Activated CD8-positive, alpha-beta memory T cell treated with anti-CD3 and anti-CD28 coated beads, Interleukin-2, amount 10 ng/mL, durations not matched to agents 7 days and 5 days (primary cell): ENCODE results near the gene CORIN. TPM values are rescaled to one million over a fixed set of nuclear protein-coding genes. Genes with fewer than 3 reads are reported as not detected.
"Not testable (repeated sequence)": the region's sequence is repeated elsewhere in the genome, so short reads cannot be mapped to it uniquely, and the experiment has no call there.

Experiments used
- ATAC-seq: fragments of 150-1000 bp; cut with Tn5 transposase; one replicate; pipeline ENCODE4 v1.10.0; 2021; ENCODE audit warnings: moderate library complexity
- CTCF ChIA-PET: fragments of 350-600 bp; sonication (Branson Sonifier 250); formaldehyde crosslinking; loops from one replicate; lab custom pipeline; 2021; ENCODE audit warnings: antibody characterized with exemption; lab: Charles Lee
- DNase-seq: peaks from one replicate; pipeline ENCODE4 v3.0.0-alpha.2; 2020
- H3K27ac Mint-ChIP-seq: one replicate; pipeline ENCODE4 v1.8.0; 2021; ENCODE audit warnings: mild to moderate bottlenecking, mixed read lengths
- H3K27me3 Mint-ChIP-seq: one replicate; pipeline ENCODE4 v1.8.0; 2021; ENCODE audit warnings: mixed read lengths
- H3K36me3 Mint-ChIP-seq: one replicate; pipeline ENCODE4 v1.8.0; 2021; ENCODE audit warnings: mild to moderate bottlenecking, mixed read lengths
- H3K4me1 Mint-ChIP-seq: one replicate; pipeline ENCODE4 v1.8.0; 2021; ENCODE audit warnings: mixed read lengths
- H3K4me3 Mint-ChIP-seq: one replicate; pipeline ENCODE4 v1.8.0; 2021; ENCODE audit warnings: mild to moderate bottlenecking, moderate library complexity, mixed read lengths
- H3K9me3 Mint-ChIP-seq: one replicate; pipeline ENCODE4 v1.8.0; 2022; ENCODE audit warnings: low read depth, mixed read lengths
- total RNA-seq, 2 experiments: library from RNA; stranded (reverse); gene quantifications; one replicate each; pipeline ENCODE4 v1.2.3, GENCODE V29; 2021

Gene CORIN
- total RNA-seq, 2 experiments from 2014 or later, result not detected

- Mint-ChIP-seq H3K4me3 (no peak overlapping the region), H3K9me3 (no peaks in the 10 kb centered on the region), H3K27ac (no peak overlapping the region), H3K27me3 (peaks cover 41% of the 10 kb centered on the region), H3K4me1 (no peaks in the 10 kb centered on the region), H3K36me3 (no peaks in the 10 kb centered on the region)
- CTCF ChIA-PET, result no interaction called here
- DNase-seq, result no peak
- ATAC-seq, result no peak
Measured at GRCh38 chr4:47721485-47721884, 116.4 kb downstream of the CORIN start.

DNA sequence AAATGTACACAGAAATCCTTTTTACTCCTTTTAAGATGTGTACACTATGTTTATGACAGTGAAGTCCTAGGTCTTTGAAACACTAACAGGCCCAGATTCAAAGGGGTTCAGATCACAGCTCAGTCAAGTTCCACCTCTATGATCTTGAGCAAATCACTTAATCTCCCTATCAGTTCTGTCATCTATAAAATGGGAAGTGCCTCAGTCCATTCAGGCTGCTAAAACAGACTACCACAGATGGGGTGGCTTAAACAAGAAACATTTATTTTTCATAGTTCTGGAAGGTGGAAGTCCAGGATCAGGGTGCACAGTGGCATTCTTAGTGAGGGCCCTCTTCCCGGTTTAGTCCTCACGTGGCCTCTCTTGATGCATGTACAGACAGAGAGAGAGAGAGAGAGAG, 117.1 kb downstream of the CORIN start:
- CTCF ChIA-PET, result no interaction called here
- no peak overlapping the region for H3K27ac Mint-ChIP-seq
- no peaks in the 10 kb centered on the region for H3K9me3 Mint-ChIP-seq
- no peaks in the 10 kb centered on the region for H3K36me3 Mint-ChIP-seq
- peaks cover 39% of the 10 kb centered on the region for H3K27me3 Mint-ChIP-seq
- DNase-seq, result no peak
- no peak overlapping the region for H3K4me3 Mint-ChIP-seq
- no peak for ATAC-seq
- H3K4me1 Mint-ChIP-seq, result no peaks in the 10 kb centered on the region

GRCh38 chr4:47719576-47719975, 118.3 kb downstream of the CORIN start:
- ATAC-seq (no peak), DNase-seq (no peak)
- no peak overlapping the region for H3K4me3 Mint-ChIP-seq
- CTCF ChIA-PET, result no interaction called here
- no peak overlapping the region for H3K27ac Mint-ChIP-seq
- H3K27me3 Mint-ChIP-seq, result peaks cover 33% of the 10 kb centered on the region
- H3K36me3 Mint-ChIP-seq, result no peaks in the 10 kb centered on the region
- no peaks in the 10 kb centered on the region for H3K4me1 Mint-ChIP-seq
- H3K9me3 Mint-ChIP-seq, result no peaks in the 10 kb centered on the region

DNA sequence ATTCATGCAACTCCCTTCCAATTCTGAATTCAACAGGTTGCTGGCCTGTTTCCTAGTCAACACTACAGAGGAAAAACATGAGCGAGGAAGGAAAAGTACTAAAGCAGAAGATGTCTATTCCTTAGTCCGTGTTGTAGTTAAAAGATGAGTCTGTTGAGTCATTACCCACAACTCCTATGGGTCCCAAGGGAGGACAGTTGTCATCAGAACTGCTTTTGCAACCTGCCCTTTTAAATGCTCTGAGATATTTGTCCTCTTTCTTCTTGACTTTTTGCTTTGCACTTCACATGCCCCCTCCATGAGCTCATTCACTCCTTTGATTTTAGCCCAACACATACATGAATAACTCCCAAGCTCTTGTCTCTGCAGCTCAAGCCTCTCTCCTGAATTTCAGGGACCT, 119.2 kb downstream of the CORIN start:
- Mint-ChIP-seq H3K36me3 (no peaks in the 10 kb centered on the region), H3K27ac (no peak overlapping the region), H3K4me1 (no peaks in the 10 kb centered on the region), H3K9me3 (no peaks in the 10 kb centered on the region), H3K4me3 (no peak overlapping the region), H3K27me3 (peaks cover 36% of the 10 kb centered on the region)
- no peak for ATAC-seq
- no peak for DNase-seq
- CTCF ChIA-PET, result no interaction called here

- no peak overlapping the region for H3K4me3 Mint-ChIP-seq
- CTCF ChIA-PET, result no interaction called here
- no peaks in the 10 kb centered on the region for H3K9me3 Mint-ChIP-seq
Measured at GRCh38 chr4:47717188-47717587, 120.7 kb downstream of the CORIN start.

DNA sequence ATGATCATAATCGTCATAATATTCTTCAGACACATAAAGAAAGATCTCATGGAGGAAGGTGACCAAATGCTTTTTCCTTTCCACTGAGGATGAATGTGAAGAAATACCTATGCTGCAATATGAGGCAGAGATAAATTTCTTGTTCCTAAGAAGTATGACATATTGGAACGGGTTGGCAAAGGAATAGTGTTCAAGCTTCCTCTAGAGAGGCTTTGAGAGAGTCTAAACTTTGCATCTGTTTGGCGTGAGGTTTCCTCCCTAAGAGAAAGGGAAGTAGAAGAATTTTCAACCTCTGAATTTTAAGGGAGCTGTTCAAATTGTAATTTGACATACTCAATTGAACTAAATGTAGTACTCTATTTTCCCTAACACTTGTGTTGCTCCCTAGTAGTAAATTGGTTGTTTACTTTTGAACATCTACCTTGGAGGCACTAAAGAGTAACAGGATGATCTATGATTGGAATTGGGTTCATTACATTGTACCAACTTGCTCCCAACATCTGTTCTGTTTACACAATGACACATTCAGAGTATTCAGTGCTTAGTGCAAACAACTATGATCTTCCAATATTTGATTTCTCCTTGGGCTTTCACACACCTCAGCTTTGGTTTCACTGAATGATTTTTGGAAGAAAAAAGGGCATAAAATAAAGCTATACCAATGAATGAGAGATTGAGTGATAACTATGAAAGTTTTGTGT, 122.0 kb downstream of the CORIN start:
- H3K27ac Mint-ChIP-seq, result no peak overlapping the region
- ATAC-seq, result no peak
- peaks cover 43% of the 10 kb centered on the region for H3K27me3 Mint-ChIP-seq
- no peaks in the 10 kb centered on the region for H3K36me3 Mint-ChIP-seq
- CTCF ChIA-PET, result interaction anchor here (0.6 kb wide), 1 partner anchor 121 kb away, joined by 3 read pairs; no protein-coding TSS in a partner anchor
- no peaks in the 10 kb centered on the region for H3K4me1 Mint-ChIP-seq
- no peak overlapping the region for H3K4me3 Mint-ChIP-seq
- DNase-seq, result no peak
- H3K9me3 Mint-ChIP-seq, result no peaks in the 10 kb centered on the region

More at GRCh38 chr4:47717188-47717587, 120.7 kb downstream of the CORIN start:
- H3K36me3 Mint-ChIP-seq, result no peaks in the 10 kb centered on the region
- H3K27me3 Mint-ChIP-seq, result peaks cover 35% of the 10 kb centered on the region
- ATAC-seq (no peak), DNase-seq (no peak)
- no peaks in the 10 kb centered on the region for H3K4me1 Mint-ChIP-seq
- no peak overlapping the region for H3K27ac Mint-ChIP-seq

- H3K27ac Mint-ChIP-seq, result no peak overlapping the region
- ATAC-seq (no peak), DNase-seq (no peak)
- H3K4me3 Mint-ChIP-seq, result no peak overlapping the region
- CTCF ChIA-PET, result interaction anchor here (0.8 kb wide), 1 partner anchor 213 kb away, joined by 3 read pairs; no protein-coding TSS in a partner anchor
- H3K9me3 Mint-ChIP-seq, result no peaks in the 10 kb centered on the region
- H3K4me1 Mint-ChIP-seq, result no peaks in the 10 kb centered on the region
- no peaks in the 10 kb centered on the region for H3K36me3 Mint-ChIP-seq
- peaks cover 50% of the 10 kb centered on the region for H3K27me3 Mint-ChIP-seq
Measured at GRCh38 chr4:47714269-47714668, 123.6 kb downstream of the CORIN start.

GRCh38 chr4:47713129-47713834, 124.6 kb downstream of the CORIN start:
- Mint-ChIP-seq H3K27me3 (peaks cover 52% of the 10 kb centered on the region), H3K9me3 (no peaks in the 10 kb centered on the region), H3K4me3 (no peak overlapping the region), H3K4me1 (no peaks in the 10 kb centered on the region), H3K36me3 (no peaks in the 10 kb centered on the region), H3K27ac (no peak overlapping the region)
- no peak for ATAC-seq
- CTCF ChIA-PET, result no interaction called here
- no peak for DNase-seq

DNA sequence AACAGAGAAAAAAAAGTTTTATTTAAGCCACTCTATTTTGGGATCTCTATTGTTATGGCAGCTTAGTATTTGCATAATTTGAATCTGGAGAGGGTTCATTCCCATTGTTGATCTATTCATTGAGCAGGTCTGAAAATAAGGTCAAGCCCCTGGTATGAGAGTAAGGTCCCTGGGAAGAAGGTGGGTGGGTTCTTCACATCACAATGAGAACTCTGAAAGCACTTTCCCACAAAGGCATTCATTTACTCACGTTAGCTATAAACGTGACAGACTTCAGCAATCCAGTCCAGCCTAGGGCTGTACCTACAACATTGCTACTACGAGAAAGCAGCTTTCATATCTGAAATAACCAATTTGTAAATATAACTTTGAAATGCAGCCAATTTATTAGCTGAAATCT, 126.2 kb downstream of the CORIN start:
- CTCF ChIA-PET, result no interaction called here
- H3K27me3 Mint-ChIP-seq, result peaks cover 42% of the 10 kb centered on the region
- H3K9me3 Mint-ChIP-seq, result no peaks in the 10 kb centered on the region
- no peaks in the 10 kb centered on the region for H3K4me1 Mint-ChIP-seq
- no peak overlapping the region for H3K27ac Mint-ChIP-seq
- ATAC-seq (no peak), DNase-seq (no peak)
- no peaks in the 10 kb centered on the region for H3K36me3 Mint-ChIP-seq
- H3K4me3 Mint-ChIP-seq, result no peak overlapping the region

DNA sequence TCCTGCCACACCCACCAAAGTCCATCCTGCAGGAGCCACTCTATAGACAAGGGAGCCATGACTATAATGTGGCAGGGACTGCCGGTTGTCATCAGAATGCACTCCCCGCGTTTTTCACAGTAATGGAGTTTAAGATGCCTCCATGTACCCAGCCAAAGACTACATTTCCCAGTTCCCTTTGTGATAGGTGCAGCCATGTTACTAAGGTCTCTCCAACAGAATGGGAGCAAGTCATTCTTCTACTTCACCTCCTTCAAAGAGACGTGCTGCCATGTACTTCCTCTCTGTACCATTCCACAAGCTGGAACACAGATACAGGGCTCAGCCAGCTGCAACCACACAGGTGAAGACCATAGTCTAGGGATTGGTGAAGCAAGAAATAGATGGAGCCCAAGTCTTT, 126.7 kb downstream of the CORIN start:
- ATAC-seq (no peak), DNase-seq (no peak)
- CTCF ChIA-PET, result no interaction called here
- Mint-ChIP-seq H3K27me3 (peaks cover 42% of the 10 kb centered on the region), H3K4me1 (no peaks in the 10 kb centered on the region), H3K4me3 (no peak overlapping the region), H3K9me3 (no peaks in the 10 kb centered on the region), H3K36me3 (no peaks in the 10 kb centered on the region), H3K27ac (no peak overlapping the region)

GRCh38 chr4:47706352-47706751, 131.5 kb downstream of the CORIN start:
- H3K27me3 Mint-ChIP-seq, result peaks cover 29% of the 10 kb centered on the region
- H3K4me1 Mint-ChIP-seq, H3K36me3 Mint-ChIP-seq, H3K4me3 Mint-ChIP-seq, H3K9me3 Mint-ChIP-seq, DNase-seq, H3K27ac Mint-ChIP-seq, ATAC-seq: not testable (repeated sequence)
- CTCF ChIA-PET, result interaction anchor here (1.2 to 3.0 kb wide), 2 partner anchors 21 to 131 kb away, joined by 3 to 12 read pairs; partner anchors contain the start of gene CORIN

- Mint-ChIP-seq H3K9me3 (no peaks in the 10 kb centered on the region), H3K27ac (no peak overlapping the region), H3K27me3 (peaks cover 28% of the 10 kb centered on the region), H3K36me3 (no peaks in the 10 kb centered on the region), H3K4me1 (no peaks in the 10 kb centered on the region), H3K4me3 (no peak overlapping the region)
- no peak for ATAC-seq
- DNase-seq, result no peak
- CTCF ChIA-PET, result interaction anchor here (1.2 to 3.0 kb wide), 3 partner anchors 20 to 229 kb away, joined by 3 to 12 read pairs (median 4); partner anchors contain the start of gene CORIN
Measured at GRCh38 chr4:47705326-47705981, 132.4 kb downstream of the CORIN start.

- no peak overlapping the region for H3K27ac Mint-ChIP-seq
- peaks cover 31% of the 10 kb centered on the region for H3K27me3 Mint-ChIP-seq
- CTCF ChIA-PET, result interaction anchor here (1.2 to 3.0 kb wide), 4 partner anchors 19 to 229 kb away, joined by 3 to 12 read pairs (median 4); partner anchors contain the start of gene CORIN
- no peak overlapping the region for H3K4me3 Mint-ChIP-seq
- no peaks in the 10 kb centered on the region for H3K36me3 Mint-ChIP-seq
- H3K4me1 Mint-ChIP-seq, result no peaks in the 10 kb centered on the region
- ATAC-seq (peak; percentile 49), DNase-seq (no peak)
- H3K9me3 Mint-ChIP-seq, result no peaks in the 10 kb centered on the region
Measured at GRCh38 chr4:47704693-47705325, 133.1 kb downstream of the CORIN start.
